Endothelial cell of umbilical vein (primary cell): ENCODE results near the gene PLEKHH1. TPM values are rescaled to one million over a fixed set of nuclear protein-coding genes. Genes with fewer than 3 reads are reported as not detected.

ENCODE experiments used
- BruUV-seq: library from RNA; stranded (reverse); fragments of 400-500 nt; replicated peaks from 2 replicates; lab custom pipeline; 2021; lab: Mats Ljungman, UMichigan
- CTCF ChIA-PET: fragments of 300-600, 350-600 bp; sonication (Branson Sonifier 250); formaldehyde crosslinking; loops from one replicate; lab custom pipeline; 2021; ENCODE audit warnings: antibody characterized with exemption, inconsistent platforms; lab: Charles Lee
- POLR2A ChIA-PET: fragments of 300-600, 350-600 bp; sonication (Branson Sonifier 250); formaldehyde crosslinking; loops from one replicate; lab custom pipeline; 2021; ENCODE audit warnings: antibody characterized with exemption, inconsistent platforms; lab: Charles Lee
- DNase-seq: peaks from one replicate; pipeline ENCODE4 v3.0.0-alpha.2; 2011; ENCODE audit warnings: low read depth, low spot score
- FAIRE-seq: peaks from 2 replicates; lab custom pipeline; 2011; peaks lifted over from hg19 to GRCh38; lab: Jason Lieb, UNC
- H2AFZ ChIP-seq: 2 replicates; pipeline ENCODE4 v1.6.0; 2012; ENCODE audit warnings: low read depth, low read length, control low read depth, inconsistent platforms
- H3K27ac ChIP-seq: 2 replicates; pipeline ENCODE4 v1.5.1; 2011; ENCODE audit warnings: low read depth, mild to moderate bottlenecking, control low read depth, low read length, moderate library complexity; ENCODE audit not compliant: insufficient read depth
- H3K27me3 ChIP-seq, 2 experiments: 2 replicates each; pipeline versions ENCODE4 v1.6.0 to v1.6.1; 2011; ENCODE audit warnings: low read length in 2 of 2, mixed read lengths in 1 of 2; ENCODE audit not compliant: control insufficient read depth in 2 of 2, insufficient read depth in 2 of 2
- H3K36me3 ChIP-seq, 2 experiments: 2 replicates in 1 of 2; 3 replicates in 1 of 2; pipeline ENCODE4 v1.5.1; 2011; ENCODE audit warnings: low read length in 2 of 2, mild to moderate bottlenecking in 1 of 2, moderate library complexity in 1 of 2; ENCODE audit not compliant: control insufficient read depth in 2 of 2, insufficient read depth in 2 of 2; ENCODE audit errors: extremely low read depth in 1 of 2
- H3K4me1 ChIP-seq: 3 replicates; pipeline ENCODE4 v1.5.1; 2011; ENCODE audit warnings: mild to moderate bottlenecking, low read length; ENCODE audit not compliant: control insufficient read depth, insufficient read depth; ENCODE audit errors: extremely low read depth
- H3K4me2 ChIP-seq: 2 replicates; pipeline ENCODE4 v1.6.1; 2011; ENCODE audit warnings: low read length, control low read depth, mixed read lengths; ENCODE audit not compliant: insufficient read depth
- H3K4me3 ChIP-seq, 3 experiments: fragments of 200-600 bp in 1 of 3; sonication (generic), shearing (Covaris generic) in 1 of 3; replicated peaks in 1 of 3; 2 replicates each; pipeline ENCODE4 v1.5.1; 2011 to 2016; ENCODE audit warnings: control low read depth in 3 of 3, low read length in 3 of 3, mild to moderate bottlenecking in 2 of 3, inconsistent platforms in 1 of 3, low read depth in 1 of 3, moderate library complexity in 1 of 3; ENCODE audit not compliant: insufficient read depth in 1 of 3
- H3K79me2 ChIP-seq: 2 replicates; pipeline ENCODE4 v1.6.0; 2012; ENCODE audit warnings: low read length, inconsistent platforms; ENCODE audit not compliant: control insufficient read depth, insufficient read depth
- H3K9ac ChIP-seq: replicated peaks from 2 replicates; pipeline ENCODE3; 2011; ENCODE audit warnings: low read length, control low read depth; ENCODE audit not compliant: insufficient read depth; ENCODE audit errors: extremely low read depth
- H3K9me1 ChIP-seq: replicated peaks from 3 replicates; pipeline ENCODE4 v1.6.0; 2011; ENCODE audit warnings: mild to moderate bottlenecking, low read length; ENCODE audit not compliant: control insufficient read depth, insufficient read depth; ENCODE audit errors: extremely low read depth
- H3K9me3 ChIP-seq: replicated peaks from 2 replicates; pipeline ENCODE4 v1.5.1; 2012; ENCODE audit warnings: low read length, inconsistent platforms; ENCODE audit not compliant: control insufficient read depth, insufficient read depth
- H4K20me1 ChIP-seq: replicated peaks from 2 replicates; pipeline ENCODE3; 2011; ENCODE audit warnings: mild to moderate bottlenecking, low read length; ENCODE audit not compliant: control insufficient read depth, insufficient read depth; ENCODE audit errors: extremely low read depth
- CTCF ChIP-seq, 2 donors: IDR thresholded peaks; 1 replicate in 1 of 2; 2 replicates in 1 of 2; pipeline ENCODE4 v1.5.1; 2011; ENCODE audit warnings: low read length in 2 of 2, mild to moderate bottlenecking in 2 of 2, moderate library complexity in 2 of 2, control low read depth in 1 of 2, inconsistent platforms in 1 of 2, low read depth in 1 of 2; ENCODE audit not compliant: insufficient read depth in 1 of 2; ENCODE audit errors: extremely low read depth in 1 of 2
- EZH2 ChIP-seq: IDR thresholded peaks from 2 replicates; pipeline ENCODE4 v1.6.1; 2012; ENCODE audit warnings: borderline replicate concordance, low read depth, mild to moderate bottlenecking, moderate library complexity, low read length, inconsistent platforms; ENCODE audit not compliant: severe bottlenecking
- FOS ChIP-seq: IDR thresholded peaks from 2 replicates; pipeline ENCODE4 v1.6.1; 2011; ENCODE audit warnings: mild to moderate bottlenecking, low read length, moderate library complexity, borderline replicate concordance; ENCODE audit not compliant: insufficient read depth
- GATA2 ChIP-seq: IDR thresholded peaks from 2 replicates; pipeline ENCODE4 v1.7.0; 2011; ENCODE audit warnings: low read depth, mild to moderate bottlenecking, moderate library complexity, mixed read lengths, low read length; ENCODE audit not compliant: insufficient read length, insufficient read depth
- JUN ChIP-seq: IDR thresholded peaks from 2 replicates; pipeline ENCODE4 v1.6.1; 2011; ENCODE audit warnings: borderline replicate concordance, low read depth; ENCODE audit not compliant: insufficient read length, insufficient read depth
- MAX ChIP-seq: IDR thresholded peaks from 2 replicates; pipeline ENCODE4 v1.6.1; 2011; ENCODE audit not compliant: insufficient read depth, insufficient read length
- MYC ChIP-seq: IDR thresholded peaks from one replicate; pipeline ENCODE4 v1.6.1; 2011; ENCODE audit warnings: mild to moderate bottlenecking, low read depth, low read length
- POLR2A ChIP-seq: IDR thresholded peaks from 2 replicates; pipeline ENCODE4 v1.6.1; 2012; ENCODE audit warnings: low read depth, mild to moderate bottlenecking, control low read depth, low read length
- POLR2AphosphoS5 ChIP-seq: IDR thresholded peaks from 2 replicates; pipeline ENCODE4 v1.6.1; 2012; ENCODE audit warnings: low read depth, mild to moderate bottlenecking, control low read depth, low read length, moderate library complexity; ENCODE audit not compliant: insufficient read depth
- dilution Hi-C: fragments of 300-500 bp; cut with MboI; formaldehyde crosslinking; loops from one replicate; pipeline ENCODE4 v1.15.0; 2019; ENCODE audit warnings: low sequenced_read_pairs; ENCODE audit not compliant: extremely low pct_ligation_motif_present
- intact Hi-C: fragments of 100-400 bp; cut with micrococcal nuclease; formaldehyde crosslinking; loops from one replicate; pipeline ENCODE4 v1.10.0; 2022
- polyA plus RNA-seq, 4 experiments: library from polyadenylated mRNA; depleted of rRNA in 3 of 4; stranded (reverse) in 3 of 4; unstranded in 1 of 4; fragments of >200 nt; gene quantifications; 2 replicates each; pipeline versions ENCODE4 v1.2.1 to v1.2.3, GENCODE V29; 2011 to 2012; ENCODE audit warnings: missing spikeins in 1 of 4
- total RNA-seq: library from RNA; stranded (reverse); gene quantifications from 2 replicates; pipeline ENCODE4 v1.2.3, GENCODE V29; 2021

The PLEKHH1 gene
- total and polyA plus RNA-seq, 2 donors (not counting 3 experiments of a cell fraction or from before 2014, with no cell fraction given) = 0.17 to 0.71 TPM

GRCh38 chr14:67571275-67571990, 38.3 kb downstream of the PLEKHH1 start:
- Histone ChIP-seq H3K9me3 (no peaks in the 10 kb centered on the region), H3K9me1 (no peaks in the 10 kb centered on the region), H3K36me3 (no peaks in the 10 kb centered on the region), H2AFZ (no peak overlapping the region), H3K27ac (no peak overlapping the region), H3K4me3 (no peak overlapping the region), H3K27me3 (peaks cover 0 to 5% of the 10 kb centered on the region in 2 experiments), H3K4me2 (no peak overlapping the region), H3K9ac (no peak overlapping the region), H3K4me1 (no peaks in the 10 kb centered on the region), H3K79me2 (no peaks in the 10 kb centered on the region), H4K20me1 (no peaks in the 10 kb centered on the region)
- POLR2A ChIA-PET = interaction anchor here (0.6 to 0.7 kb wide), 2 partner anchors 12 to 40 kb away, joined by 3 to 6 read pairs; no protein-coding TSS in a partner anchor
- dilution Hi-C loops = no loop called here
- intact Hi-C loops = loop anchor here (1.0 kb wide), 2 partner anchors 45 to 144 kb away; no protein-coding TSS in a partner anchor
- peak; percentile 76 for FAIRE-seq
- DNase-seq = peak; percentile 54
- CTCF ChIA-PET = interaction anchor here (0.6 to 6.4 kb wide), 71 partner anchors 9 to 1214 kb away, joined by 3 to 336 read pairs (median 4); partner anchors contain the start of genes ATP6V1D, PIGH and PLEKHH1
- peak; percentile 89 to 93 for TF ChIP-seq CTCF (IDR thresholded peaks at IDR 0.05; ENCODE audit: extremely low read depth in 1 of 2, insufficient read depth in 1 of 2, low read depth in 1 of 2, low read length in 2 of 2)
- TF ChIP-seq POLR2AphosphoS5 = no peak
- BruUV-seq = no TSS peak

GRCh38 chr14:67571991-67572323, 38.9 kb downstream of the PLEKHH1 start:
- Histone ChIP-seq H3K4me1 (no peaks in the 10 kb centered on the region), H3K4me3 (no peak overlapping the region), H3K9me3 (no peaks in the 10 kb centered on the region), H3K4me2 (no peak overlapping the region), H3K79me2 (no peaks in the 10 kb centered on the region), H3K36me3 (no peaks in the 10 kb centered on the region), H3K27me3 (peaks cover 0 to 5% of the 10 kb centered on the region in 2 experiments), H3K9me1 (no peaks in the 10 kb centered on the region), H3K9ac (no peak overlapping the region), H3K27ac (no peak overlapping the region), H2AFZ (no peak overlapping the region), H4K20me1 (no peaks in the 10 kb centered on the region)
- TF ChIP-seq POLR2A (no peak), EZH2 (no peak), GATA2 (no peak), POLR2AphosphoS5 (no peak), CTCF (IDR thresholded peaks at IDR 0.05; ENCODE audit: extremely low read depth in 1 of 2, insufficient read depth in 1 of 2, low read depth in 1 of 2, low read length in 2 of 2) (no peak), MAX (no peak), JUN (no peak), FOS (no peak), MYC (no peak)
- POLR2A ChIA-PET = no interaction called here
- no TSS peak for BruUV-seq
- intact Hi-C loops (loop anchor here (1.0 kb wide), 2 partner anchors 46 to 145 kb away; no protein-coding TSS in a partner anchor), dilution Hi-C loops (no loop called here)
- no peak for DNase-seq
- CTCF ChIA-PET = interaction anchor here (0.6 to 6.4 kb wide), 49 partner anchors 9 to 1214 kb away, joined by 3 to 336 read pairs (median 6); partner anchors contain the start of genes PIGH and PLEKHH1
- FAIRE-seq = no peak
